Regular cardiac myocyte (primary cell): ENCODE results near the gene CDKL1. TPM values are rescaled to one million over a fixed set of nuclear protein-coding genes. Genes with fewer than 3 reads are reported as not detected.

Experiments used
- total RNA-seq: library from RNA; depleted of rRNA; stranded (reverse); fragments of >200 nt; gene quantifications from 2 replicates; pipeline ENCODE4 v1.2.3, GENCODE V29; 2014

CDKL1 gene
- total RNA-seq: 2.9 and 5.4 TPM in 2 replicates

DNA sequence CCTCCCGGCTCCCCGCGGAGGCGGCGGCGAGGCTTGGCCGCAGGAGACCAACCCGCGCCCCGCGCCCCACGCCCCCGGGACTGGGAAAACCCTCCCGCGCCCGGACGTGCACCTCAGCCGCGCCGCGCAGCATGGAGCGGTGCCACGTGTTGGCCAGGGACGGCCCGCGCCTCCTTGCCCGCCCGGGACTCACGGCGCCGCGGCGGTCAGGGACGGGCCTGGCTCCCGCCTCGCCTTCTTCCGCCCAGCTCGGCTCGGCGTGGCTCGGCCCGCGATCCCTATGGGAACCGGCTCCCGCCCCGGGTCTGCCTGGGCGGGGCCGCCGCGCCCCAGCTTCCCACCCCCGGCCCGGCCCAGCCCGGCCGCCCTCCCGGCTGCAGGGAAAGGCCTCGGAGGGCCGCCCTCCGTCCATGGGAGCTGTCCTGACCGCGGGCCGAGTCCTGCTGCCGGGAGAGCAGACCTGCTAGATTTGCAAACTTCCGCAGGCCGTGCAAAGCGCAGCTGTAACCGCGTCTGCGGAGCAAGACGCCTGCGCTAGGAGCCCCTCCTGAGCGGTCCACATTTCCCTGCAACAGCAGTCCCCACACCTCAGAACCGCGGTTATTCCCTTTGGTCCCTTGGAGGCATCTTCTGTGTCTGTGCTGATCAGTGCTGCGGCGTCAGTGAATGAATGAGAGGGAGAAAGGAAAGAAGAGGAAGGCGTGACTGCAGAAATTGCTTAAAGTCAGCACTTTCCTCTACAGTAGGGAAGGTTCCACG, at the start of gene CDKL1:
Gene CDKL1 (minus strand): TSS at position 251 of the 759 bp plus-strand sequence. CDS start 1,013 bp downstream, outside the sequence.

DNA sequence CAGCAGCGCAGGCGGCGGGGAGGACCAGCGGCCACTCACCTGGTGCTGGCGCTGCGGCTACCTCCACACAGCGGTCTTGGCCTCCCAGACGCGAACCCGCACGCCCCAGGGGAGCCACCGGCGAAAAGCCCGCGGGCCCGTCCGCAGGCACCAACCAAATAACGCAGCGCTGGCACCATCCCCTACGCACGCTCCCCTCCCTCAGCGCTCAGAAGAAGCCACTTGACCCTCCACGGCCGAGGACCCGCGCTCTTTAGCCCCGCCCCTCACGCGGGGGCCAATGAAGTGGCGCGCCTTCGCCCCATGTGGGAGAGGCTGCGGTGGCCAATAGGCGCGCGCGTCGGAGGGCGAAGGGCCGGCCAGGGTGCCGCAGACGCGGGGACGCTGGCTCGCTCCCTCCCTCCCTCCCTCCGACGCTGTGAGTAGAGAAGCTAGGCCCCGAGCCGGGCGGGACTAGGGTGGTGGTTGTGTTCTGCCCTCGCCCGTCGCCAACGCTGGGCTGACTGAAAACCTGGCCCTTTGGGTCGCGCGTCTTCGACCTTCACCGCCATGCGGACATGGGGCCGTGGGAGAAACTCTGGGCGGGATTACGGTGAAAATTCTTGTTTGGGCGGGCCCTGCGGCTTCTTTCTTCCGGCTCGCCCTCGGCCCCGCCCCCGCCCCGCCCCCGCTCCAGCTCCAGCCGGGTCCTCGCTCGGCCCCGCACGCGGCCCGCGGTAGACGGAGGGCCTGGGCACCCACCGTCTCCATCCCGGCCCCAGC, 84.5 kb downstream of the CDKL1 start, which contains the start of the genes DMAC2L and L2HGDH:
Gene DMAC2L (plus strand): TSS at position 353 of the 762 bp plus-strand sequence. CDS start 9,164 bp downstream, outside the sequence.
Gene L2HGDH (minus strand): TSS at position 258 of the 762 bp plus-strand sequence. CDS start 79 bp downstream, at position 179.

Other genes starting within 250 kb of the CDKL1 start
- gene SOS2, start 165.3 kb downstream of the CDKL1 start, total RNA-seq: 15.5 and 20.6 TPM in 2 replicates
- 5.4 and 6.1 TPM in 2 replicates for gene L2HGDH, start 84.7 kb downstream of the CDKL1 start, total RNA-seq
- 2.3 and 5.2 TPM in 2 replicates for gene DMAC2L, start 84.6 kb downstream of the CDKL1 start, total RNA-seq
- gene MAP4K5, start 135.7 kb upstream of the CDKL1 start, total RNA-seq: 76.1 and 80.3 TPM in 2 replicates
- gene ATL1, start 163.3 kb upstream of the CDKL1 start, total RNA-seq: 1.7 and 8.5 TPM in 2 replicates